DMS114 treated with DMSO at 0.1 percent for 48 hours (cell line): ENCODE measurements around the gene ARHGAP12.

Source experiments
- DNase-seq: peaks from one replicate; lab custom pipeline; 2025; ENCODE audit not compliant: unreplicated experiment; lab: John Stamatoyannopoulos, UW

Gene ARHGAP12

GRCh38 chr10:31823358-31823757 is 105.3 kb downstream of the ARHGAP12 start:
- DNase-seq, result no peak

- no peak for DNase-seq
Measured at GRCh38 chr10:31822616-31823318, 105.9 kb downstream of the ARHGAP12 start.

GRCh38 chr10:31822150-31822549 is 106.5 kb downstream of the ARHGAP12 start:
- DNase-seq, result no peak

- no peak for DNase-seq
Measured at GRCh38 chr10:31820778-31821369, 107.8 kb downstream of the ARHGAP12 start.

- no peak for DNase-seq
Measured at GRCh38 chr10:31820096-31820495, 108.5 kb downstream of the ARHGAP12 start.

GRCh38 chr10:31819391-31819820 is 109.2 kb downstream of the ARHGAP12 start:
- DNase-seq, result no peak

- no peak for DNase-seq
Measured at GRCh38 chr10:31816318-31816717, 112.3 kb downstream of the ARHGAP12 start.

GRCh38 chr10:31808258-31809218 is 120.1 kb downstream of the ARHGAP12 start:
- peak; percentile 42 for DNase-seq

GRCh38 chr10:31804352-31804810 is 124.2 kb downstream of the ARHGAP12 start:
- no peak for DNase-seq

- DNase-seq, result no peak
Measured at GRCh38 chr10:31803606-31804351, 124.9 kb downstream of the ARHGAP12 start.

- DNase-seq, result no peak
Measured at GRCh38 chr10:31799181-31799580, 129.4 kb downstream of the ARHGAP12 start.

GRCh38 chr10:31792745-31793144 is 135.9 kb downstream of the ARHGAP12 start:
- no peak for DNase-seq

- DNase-seq, result no peak
Measured at GRCh38 chr10:31789555-31789954, 139.1 kb downstream of the ARHGAP12 start.

- no peak for DNase-seq
Measured at GRCh38 chr10:31782701-31783100, 145.9 kb downstream of the ARHGAP12 start.

GRCh38 chr10:31780717-31781116 is 147.9 kb downstream of the ARHGAP12 start:
- DNase-seq, result no peak

GRCh38 chr10:31778627-31779026 is 150.0 kb downstream of the ARHGAP12 start:
- no peak for DNase-seq

- DNase-seq, result no peak
Measured at GRCh38 chr10:31776159-31776558, 152.5 kb downstream of the ARHGAP12 start.

- no peak for DNase-seq
Measured at GRCh38 chr10:31774928-31775650, 153.5 kb downstream of the ARHGAP12 start.

GRCh38 chr10:31774299-31774900 is 154.2 kb downstream of the ARHGAP12 start:
- DNase-seq, result no peak
